ENCODE measurements around the gene C13orf46. TPM values are rescaled to one million over a fixed set of nuclear protein-coding genes. Genes with fewer than 3 reads are reported as not detected.
"Not testable (repeated sequence)": the region's sequence is repeated elsewhere in the genome, so short reads cannot be mapped to it uniquely, and the experiment has no call there.

The C13orf46 gene
- under 1 TPM; 0.20 to 0.45 (median 0.28) TPM for polyA plus RNA-seq (ENCODE audit: insufficient read length in 10 of 10)
- long read RNA-seq, donor 1, result 0 reads
- long read RNA-seq, donor 2, result 0 reads
- long read RNA-seq, donor 3, result 0 reads
- long read RNA-seq, donor 4, result 0 reads
- long read RNA-seq, donor 5, result 0 reads
- long read RNA-seq, donor 6, result 0 reads
- long read RNA-seq, donor 7, result 0 reads
- long read RNA-seq, donor 8, result 0 reads
- long read RNA-seq, donor 9, result 0 reads

DNA sequence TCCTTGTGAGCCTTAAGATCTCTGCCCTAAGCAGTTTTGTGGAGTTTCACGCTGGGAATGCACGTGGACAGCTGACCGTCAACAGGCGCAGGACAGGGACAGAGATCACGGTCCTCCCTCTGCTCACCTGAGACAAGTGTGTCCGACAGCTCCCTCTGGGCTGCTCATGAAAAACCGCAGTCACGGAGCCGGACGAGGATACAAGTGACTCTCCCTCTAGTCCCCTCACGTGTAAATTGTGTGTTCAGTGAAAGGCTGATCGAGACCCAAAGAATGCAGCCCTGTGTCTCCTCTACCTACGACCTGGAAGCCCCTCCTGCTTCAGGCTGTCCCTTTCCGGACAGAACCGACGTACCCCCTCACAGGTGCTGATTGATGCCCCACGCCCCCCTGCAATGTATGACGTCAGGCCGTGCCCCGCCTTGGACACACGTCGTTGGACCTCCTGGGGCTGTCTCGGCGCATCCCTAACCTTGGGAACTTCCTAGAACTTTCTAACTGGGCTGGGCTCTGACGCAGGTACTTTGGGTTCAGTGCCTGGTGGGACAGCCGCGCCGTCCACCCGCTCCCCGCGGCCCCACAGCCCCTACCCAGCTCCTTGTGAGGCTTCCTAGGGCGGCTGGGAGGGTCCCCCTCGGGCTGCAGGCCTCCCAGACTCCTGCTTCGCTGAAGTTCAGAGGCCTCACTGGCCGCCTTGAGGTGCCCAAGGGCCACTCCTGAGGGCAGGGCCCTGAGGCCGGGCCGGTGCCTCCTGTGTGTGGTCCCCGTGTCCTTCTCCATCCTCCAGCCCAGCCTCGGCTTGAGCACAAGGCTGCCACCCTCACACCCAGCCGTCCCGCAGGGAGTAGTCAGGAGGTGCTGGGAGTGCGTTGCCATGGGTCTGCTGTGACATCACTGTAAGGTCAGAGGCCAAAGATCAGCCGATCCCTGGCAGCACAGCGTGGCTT is at the start of gene C13orf46:
C13orf46 (minus strand) TSS at position 859 of the 947 bp plus-strand sequence; CDS start at position 780, 79 bp downstream.
- DNase-seq, result no peak

DNA sequence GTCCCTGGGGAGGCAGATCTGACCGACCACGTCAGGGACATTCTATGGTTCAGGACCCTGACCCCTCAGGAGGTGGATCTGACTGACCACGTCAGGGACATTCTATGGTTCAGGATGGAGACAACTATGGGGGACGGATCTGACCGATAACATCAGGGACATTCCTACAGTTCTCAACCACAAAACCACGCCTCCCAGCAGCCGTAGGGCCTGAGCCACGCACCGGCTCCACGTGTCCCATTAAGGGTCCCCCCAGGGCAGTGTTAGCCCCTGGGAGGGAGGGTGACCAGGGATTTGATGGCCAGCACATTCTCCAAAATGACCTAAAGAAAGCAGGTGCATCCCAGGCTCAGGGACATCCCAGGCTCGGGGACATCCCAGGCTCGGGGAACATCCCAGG is 49.0 kb upstream of the C13orf46 start:
- no peak for DNase-seq

DNA sequence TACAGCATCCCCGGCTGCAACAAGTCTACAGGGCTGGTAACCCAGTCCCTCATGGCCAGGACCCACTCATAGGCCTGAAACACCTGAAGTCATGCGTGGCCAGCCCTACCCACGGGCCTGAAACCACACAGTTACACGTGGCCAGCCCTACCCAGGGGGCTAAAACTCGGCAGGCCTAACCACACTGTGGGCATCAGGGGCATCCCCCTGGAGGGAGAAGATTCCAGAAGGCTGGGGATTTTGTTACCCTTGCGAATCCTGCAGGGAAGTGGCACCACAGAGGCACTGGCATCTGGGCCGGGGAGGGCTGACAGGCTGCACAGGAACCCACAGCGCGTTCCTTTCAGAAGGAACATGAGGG is 48.4 kb upstream of the C13orf46 start:
- no peak for DNase-seq

- DNase-seq, result no peak
Measured at GRCh38 chr13:114021464-114022308, 47.8 kb upstream of the C13orf46 start.

DNA sequence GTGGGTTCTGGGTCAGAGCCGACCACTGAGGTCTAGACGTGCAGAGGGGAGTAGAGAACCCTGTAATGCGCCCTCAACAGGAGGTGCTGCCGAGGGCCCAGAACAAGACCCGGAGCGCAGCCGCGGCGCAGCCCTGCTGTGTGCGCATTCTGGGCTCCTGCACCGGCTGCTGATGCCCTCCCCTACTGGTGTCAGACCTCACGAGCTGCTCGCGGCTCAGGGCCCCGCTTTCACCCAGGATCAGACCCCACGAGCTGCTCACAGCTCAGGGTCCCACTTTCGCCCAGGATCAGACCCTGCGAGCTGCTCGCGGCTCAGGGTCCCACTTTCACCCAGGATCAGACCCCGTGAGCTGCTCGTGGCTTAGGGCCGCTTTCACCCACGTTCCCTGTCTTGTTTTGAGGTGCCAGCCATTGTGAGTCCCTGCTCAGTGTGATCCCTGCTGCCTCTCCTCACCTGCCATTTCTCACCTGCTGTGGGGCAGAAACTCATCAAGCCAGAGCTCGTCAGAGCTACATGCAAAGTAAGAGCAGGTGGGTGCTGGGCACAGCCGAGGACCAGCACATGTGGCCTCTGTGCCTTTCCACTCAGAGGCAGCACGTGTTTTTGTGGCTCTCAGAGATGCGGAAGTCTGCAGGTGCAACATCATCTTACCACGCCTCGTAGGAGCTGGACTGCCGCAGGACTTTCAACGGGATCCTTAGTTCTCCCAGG is 47.0 kb upstream of the C13orf46 start:
- no peak for DNase-seq

- not testable (repeated sequence) for DNase-seq
Measured at GRCh38 chr13:114020134-114020533, 46.3 kb upstream of the C13orf46 start.

DNA sequence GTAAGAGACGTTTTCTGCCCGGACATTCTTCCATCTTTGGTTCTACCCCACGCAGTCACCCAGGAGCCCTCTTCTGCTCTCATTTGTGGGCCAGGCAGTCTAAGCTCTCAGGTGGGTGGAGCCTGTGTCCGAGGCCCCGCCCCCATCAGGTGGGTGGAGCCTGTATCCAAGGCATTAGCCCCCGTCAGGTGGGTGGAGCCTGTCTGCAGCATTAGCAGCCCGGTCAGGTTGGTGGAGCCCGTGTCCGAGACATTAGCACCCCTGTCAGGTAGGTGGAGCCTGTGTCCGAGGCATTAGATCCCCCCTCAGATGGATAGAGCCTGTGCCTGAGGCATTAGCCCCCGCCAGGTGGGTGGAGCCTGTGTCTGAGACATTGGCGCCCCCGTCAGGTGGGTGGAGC is 45.5 kb upstream of the C13orf46 start:
- no peak for DNase-seq

- no peak for DNase-seq
Measured at GRCh38 chr13:114018461-114019055, 44.7 kb upstream of the C13orf46 start.

DNA sequence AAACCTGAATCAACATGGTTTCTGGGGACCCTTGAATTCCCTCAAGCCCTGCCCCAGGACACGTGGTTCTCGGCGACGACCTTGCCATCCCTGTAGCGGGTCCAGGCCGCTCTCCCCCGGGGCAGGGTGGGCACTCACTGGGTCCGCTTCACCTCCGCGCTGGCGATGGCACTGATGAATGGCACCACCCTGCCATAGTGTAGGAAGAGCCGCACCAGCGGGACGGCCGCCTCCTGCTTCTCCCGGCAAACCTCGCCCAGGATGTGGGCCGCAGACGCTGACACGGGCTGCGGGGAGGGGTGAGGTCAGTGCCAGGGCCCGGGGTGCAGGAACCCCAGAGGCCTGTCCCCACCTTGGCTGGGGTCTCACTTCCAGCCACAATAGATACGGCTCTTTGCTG is 44.1 kb upstream of the C13orf46 start:
- DNase-seq, result no peak

DNA sequence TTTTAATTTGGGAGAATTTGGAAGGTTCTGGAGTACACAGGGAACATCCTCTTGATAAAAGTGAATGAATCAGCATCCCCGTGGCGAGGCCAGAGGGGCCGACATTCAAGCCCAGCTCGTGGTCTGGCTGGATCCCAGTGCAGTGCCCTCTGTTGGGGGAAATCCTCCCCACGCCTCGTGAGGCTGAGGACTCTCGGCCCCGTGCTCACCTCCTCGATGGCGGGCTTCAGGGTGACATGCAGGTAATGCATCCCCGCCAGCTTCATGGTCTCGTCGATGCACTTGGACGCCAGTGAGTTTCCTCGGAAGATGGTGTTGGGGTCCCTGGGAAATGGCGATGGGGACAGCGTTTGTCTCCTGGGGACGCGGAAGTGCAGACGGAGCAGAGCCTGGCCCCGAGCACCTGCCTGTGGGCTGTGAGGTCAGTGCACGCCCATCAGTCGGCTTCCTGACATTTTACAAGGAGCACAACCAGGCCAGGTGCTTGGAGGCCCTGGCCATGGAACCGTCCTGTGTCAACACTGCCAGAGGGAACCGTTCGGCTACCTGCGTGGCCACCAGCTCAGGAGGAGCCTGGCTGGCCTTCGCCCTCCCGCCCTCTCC is 43.3 kb upstream of the C13orf46 start:
- no peak for DNase-seq

DNA sequence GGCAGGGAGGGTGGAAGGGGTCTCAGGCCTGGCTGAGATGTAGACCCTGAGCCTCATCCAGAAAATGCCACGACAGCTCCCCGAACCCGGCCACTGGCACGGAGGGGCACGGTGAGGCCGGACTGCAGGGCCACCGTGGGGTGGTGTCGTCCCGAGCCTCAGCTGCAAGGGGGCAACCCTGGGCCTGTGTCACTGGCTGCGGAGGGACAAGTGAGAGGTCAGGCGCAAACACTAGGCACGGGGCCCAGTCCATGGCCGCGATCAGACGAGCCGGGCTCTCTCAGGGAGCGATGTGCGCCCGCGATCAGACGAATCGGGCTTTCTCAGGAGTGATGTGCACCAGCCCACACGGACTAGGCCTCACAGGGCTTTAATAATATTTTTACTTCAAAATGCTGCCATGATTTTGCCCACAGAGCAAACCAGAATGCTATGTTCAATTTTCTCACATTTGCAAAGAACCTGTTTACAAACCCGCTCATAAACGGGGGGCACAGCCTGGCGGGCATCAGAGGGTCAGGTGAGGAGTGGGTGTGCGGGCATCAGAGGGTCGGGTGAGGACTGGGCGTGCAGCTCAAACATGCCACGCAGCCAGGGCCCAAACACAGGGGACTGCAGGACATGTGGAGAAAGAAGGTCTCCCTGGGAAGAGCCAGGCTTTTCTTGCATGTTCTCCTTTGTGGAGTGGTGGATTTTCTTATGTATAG is 42.6 kb upstream of the C13orf46 start:
- DNase-seq, result no peak

- no peak for DNase-seq
Measured at GRCh38 chr13:114015969-114016295, 42.1 kb upstream of the C13orf46 start.

DNA sequence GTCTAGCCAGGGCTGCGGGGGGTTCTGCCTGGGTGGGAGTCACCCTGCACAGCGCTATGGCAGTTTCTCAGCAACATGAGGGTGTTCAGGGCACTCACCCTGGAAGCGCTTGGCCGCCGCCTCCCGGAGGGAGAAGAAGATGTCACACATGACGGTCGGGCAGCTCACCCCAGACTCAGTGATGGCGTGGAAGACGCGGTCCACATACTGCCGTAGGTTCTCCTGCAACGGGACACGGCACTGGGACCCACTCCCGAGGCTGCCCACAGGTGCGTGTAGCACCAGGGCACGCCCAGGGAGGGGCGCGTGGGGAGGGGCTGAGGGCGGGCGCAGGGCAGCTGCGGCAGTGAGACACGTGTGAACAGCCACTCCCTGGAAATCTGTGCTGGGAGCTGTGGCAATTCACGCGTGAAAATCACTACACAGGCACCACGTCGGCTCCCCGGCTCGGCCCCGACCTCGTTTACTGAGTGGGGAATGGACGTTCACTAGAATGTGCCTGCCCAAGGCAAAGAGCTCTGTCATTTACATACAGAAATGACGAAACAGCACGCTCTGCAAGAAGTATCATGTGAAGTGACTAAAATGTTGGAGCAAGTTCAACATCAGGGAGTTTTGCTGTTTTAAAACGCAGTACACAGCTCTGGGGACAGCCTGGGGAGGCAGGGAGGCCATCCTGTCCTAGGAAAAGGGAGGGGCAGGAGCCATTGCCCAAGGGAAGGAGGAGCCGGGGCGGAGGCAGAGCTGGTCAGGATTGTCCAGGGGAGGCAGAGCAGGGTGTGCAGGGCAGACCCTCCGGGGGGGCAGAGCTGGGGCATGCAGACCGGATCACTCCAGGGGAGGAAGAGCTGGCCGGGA is 41.5 kb upstream of the C13orf46 start:
- no peak for DNase-seq

DNA sequence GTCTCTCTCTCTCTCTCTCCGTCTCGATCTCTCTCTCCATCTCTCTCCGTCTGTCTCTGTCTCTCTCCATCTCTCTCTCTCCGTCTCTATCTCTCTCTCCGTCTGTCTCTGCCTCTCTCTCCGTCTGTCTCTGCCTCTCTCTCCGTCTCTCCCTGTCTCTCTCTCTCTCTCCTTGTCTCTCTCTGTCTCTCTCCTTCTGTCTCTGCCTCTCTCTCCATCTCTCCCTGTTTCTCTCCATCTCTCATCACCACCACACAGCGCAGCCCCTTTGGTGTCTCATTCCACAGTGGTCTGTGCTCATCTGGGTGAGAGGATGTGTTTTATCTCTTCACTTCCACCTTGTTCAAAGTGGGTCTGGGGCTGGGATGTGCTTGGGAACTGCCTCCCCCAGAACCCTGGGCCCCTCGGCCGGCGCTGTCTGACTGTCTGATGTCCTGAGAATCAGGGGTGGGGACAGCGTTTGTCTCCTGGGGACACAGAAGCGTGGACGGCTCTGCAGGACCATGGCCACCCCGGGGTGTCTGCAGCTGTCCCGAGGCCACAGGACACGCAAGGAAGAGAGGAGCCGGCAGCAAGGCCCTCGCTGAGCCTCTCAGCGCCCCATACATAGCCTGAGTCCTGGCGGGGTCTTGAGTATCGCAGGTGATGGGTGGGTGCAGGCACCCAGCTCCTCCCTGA is 40.2 kb upstream of the C13orf46 start:
- DNase-seq, result no peak

GRCh38 chr13:114013336-114013735 is 39.5 kb upstream of the C13orf46 start:
- DNase-seq, result no peak

GRCh38 chr13:114012921-114013320 is 39.0 kb upstream of the C13orf46 start:
- DNase-seq, result no peak

DNA sequence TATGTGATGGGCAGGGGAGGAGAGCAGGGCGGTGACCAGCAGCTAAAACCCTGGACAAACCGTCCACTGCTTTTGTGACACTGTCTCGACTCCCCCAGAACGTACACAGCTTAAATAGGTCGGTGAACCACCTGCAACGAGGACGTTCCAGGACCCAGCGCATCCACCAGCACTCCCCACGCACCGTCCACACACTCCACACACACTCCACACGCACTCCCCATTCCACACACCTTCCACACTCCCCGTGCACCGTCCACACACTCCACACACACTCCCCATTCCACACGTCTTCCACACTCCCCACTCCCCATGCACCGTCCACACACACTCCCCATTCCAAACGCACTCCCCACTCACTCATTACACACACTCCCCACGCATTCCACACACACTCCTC is 38.3 kb upstream of the C13orf46 start:
- DNase-seq, result no peak

- no peak for DNase-seq
Measured at GRCh38 chr13:114011226-114011625, 37.4 kb upstream of the C13orf46 start.

Data from muscle of back (tissue), 13 donors.